ENCODE measurements around the gene APOF. TPM values are rescaled to one million over a fixed set of nuclear protein-coding genes. Genes with fewer than 3 reads are reported as not detected.

Gene APOF
- total and polyA plus RNA-seq, 9 of the 15 experiments (the other 6 are each of a cell fraction or from before 2014, with no cell fraction given), result 0.09 to 0.15 (median 0.12) TPM; not detected in 5

GRCh38 chr12:56315622-56316473 lies 46.8 kb downstream of the APOF start, which contains the start of gene CNPY2 (continued):
- TF ChIP-seq CREB5 (CRISPR knock-in tag; IDR thresholded peaks at IDR 0.05), result no peak
- TF ChIP-seq ZNF146 (CRISPR knock-in tag; IDR thresholded peaks at IDR 0.05; ENCODE audit: unreplicated experiment), result no peak
- no peak for TF ChIP-seq SREBF2 (CRISPR knock-in tag; IDR thresholded peaks at IDR 0.05)
- TF ChIP-seq HDAC1 (IDR thresholded peaks at IDR 0.05), result peak in 1 of 2 experiments; percentile 76; a peak in 1 of 4 replicates
- peak; percentile 66; the same call in 1 of the 2 replicates for TF ChIP-seq ZNF232 (CRISPR knock-in tag; IDR thresholded peaks at IDR 0.05)
- peak in 1 of 2 experiments; percentile 50; a peak in 1 of 4 replicates for TF ChIP-seq KDM4B (IDR thresholded peaks at IDR 0.05; ENCODE audit: borderline replicate concordance in 2 of 2, low read depth in 1 of 2)
- no peak for TF ChIP-seq IFI16 (CRISPR knock-in tag; IDR thresholded peaks at IDR 0.05)
- TF ChIP-seq ZMIZ1 (IDR thresholded peaks at IDR 0.05; ENCODE audit: low read depth in 2 of 2, low read length in 2 of 2), result no peak
- peak; percentile 63 for TF ChIP-seq CEBPB (tag; IDR thresholded peaks at IDR 0.05)
- peak; percentile 38; the same call in 1 of the 2 replicates for TF ChIP-seq ATF6 (CRISPR knock-in tag; IDR thresholded peaks at IDR 0.05)
- no peak for TF ChIP-seq ETS2 (tag; IDR thresholded peaks at IDR 0.05; ENCODE audit: borderline replicate concordance, poor library complexity, severe bottlenecking)
- TF ChIP-seq HEY1 (CRISPR knock-in tag; IDR thresholded peaks at IDR 0.05; ENCODE audit: borderline replicate concordance), result 0 out of 2 replicates have a peak, but pooled peaks have one; percentile 22
- 0 out of 2 replicates have a peak, but pooled peaks have one; percentile 14 for TF ChIP-seq DNMT1 (IDR thresholded peaks at IDR 0.05)
- TF ChIP-seq FOS (IDR thresholded peaks at IDR 0.05; ENCODE audit: extremely low read depth, insufficient read length), result no peak
- peak; percentile 92 for TF ChIP-seq CTBP1 (IDR thresholded peaks at IDR 0.05; ENCODE audit: borderline replicate concordance)
- peak; percentile 56 for TF ChIP-seq PCBP1 (IDR thresholded peaks at IDR 0.05; ENCODE audit: low read depth, low read length, poor library complexity, severe bottlenecking)
- no peak for TF ChIP-seq E2F3 (CRISPR knock-in tag; IDR thresholded peaks at IDR 0.05)
- no peak for TF ChIP-seq ZNF133 (CRISPR knock-in tag; IDR thresholded peaks at IDR 0.05)
- no peak for TF ChIP-seq THRA (IDR thresholded peaks at IDR 0.05)

Measured in K562 (cell line).